RWPE2 (cell line): ENCODE data around the gene TMBIM1.
"Not testable (repeated sequence)": the region's sequence is repeated elsewhere in the genome, so short reads cannot be mapped to it uniquely, and the experiment has no call there.

Experiments
- ATAC-seq: fragments of 200-7000 bp; cut with Tn5 transposase; 3 replicates; pipeline ENCODE4 v1.9.1; 2021; ENCODE audit warnings: low read depth
- DNase-seq: peaks from one replicate; pipeline ENCODE4 v3.0.0-alpha.2; 2020; ENCODE audit warnings: low spot score
- H3K27ac ChIP-seq: fragments of 450-650 bp; 2 replicates; pipeline ENCODE4 v1.5.1; 2017; ENCODE audit warnings: mild to moderate bottlenecking; ENCODE audit not compliant: poor library complexity, severe bottlenecking
- H3K27me3 ChIP-seq: fragments of 250-450 bp; sonication (Bioruptor Pico); 2 replicates; pipeline ENCODE4 v1.5.1; 2021; ENCODE audit warnings: mild to moderate bottlenecking, moderate library complexity; ENCODE audit not compliant: insufficient read depth, poor library complexity, severe bottlenecking
- H3K36me3 ChIP-seq: fragments of 250-450 bp; sonication (Bioruptor Pico); 2 replicates; pipeline ENCODE4 v1.5.1; 2020; ENCODE audit warnings: low read depth, mild to moderate bottlenecking, moderate library complexity
- H3K4me1 ChIP-seq: fragments of 250-450 bp; sonication (Bioruptor Pico); 2 replicates; pipeline ENCODE4 v1.5.1; 2021; ENCODE audit warnings: mild to moderate bottlenecking, moderate library complexity; ENCODE audit not compliant: insufficient read depth, poor library complexity, severe bottlenecking
- H3K4me3 ChIP-seq: fragments of 250-450 bp; sonication (Bioruptor Pico); 2 replicates; pipeline ENCODE4 v1.5.1; 2021; ENCODE audit warnings: mild to moderate bottlenecking, moderate library complexity; ENCODE audit not compliant: severe bottlenecking
- H3K9me3 ChIP-seq: fragments of 250-450 bp; sonication (Bioruptor Pico); 2 replicates; pipeline ENCODE4 v1.5.1; 2021; ENCODE audit warnings: mild to moderate bottlenecking, moderate library complexity; ENCODE audit not compliant: severe bottlenecking
- CTCF ChIP-seq: fragments of 450-650 bp; IDR thresholded peaks from one replicate; pipeline ENCODE4 v1.5.1; 2017; ENCODE audit warnings: mild to moderate bottlenecking, moderate library complexity; ENCODE audit not compliant: poor library complexity, severe bottlenecking

The TMBIM1 gene

DNA sequence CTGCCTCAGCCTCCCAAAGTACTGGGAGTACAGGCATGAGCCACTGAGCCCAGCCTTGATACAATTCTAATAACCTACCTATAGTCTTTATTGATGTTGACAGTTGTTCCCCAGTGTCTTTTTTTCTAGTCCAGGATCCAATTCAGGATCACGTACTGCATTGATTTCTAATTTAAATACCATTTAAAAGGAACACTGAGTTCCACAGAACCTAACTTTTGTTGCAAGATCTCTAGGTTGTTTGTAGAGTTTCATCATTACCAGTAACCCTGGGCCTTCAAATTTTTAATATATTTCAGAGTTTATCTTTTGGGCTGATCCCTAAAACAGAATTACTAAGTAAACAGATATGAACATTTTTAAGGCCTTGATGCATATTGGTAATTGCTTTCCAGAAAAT lies 21.1 kb upstream of the TMBIM1 start:
- H3K4me3 ChIP-seq, result no peak overlapping the region
- no peak overlapping the region for H3K27ac ChIP-seq
- H3K27me3 ChIP-seq, result no peaks in the 10 kb centered on the region
- DNase-seq (no peak), ATAC-seq (no peak)
- H3K36me3 ChIP-seq, result no peaks in the 10 kb centered on the region
- no peaks in the 10 kb centered on the region for H3K9me3 ChIP-seq
- no peak for TF ChIP-seq CTCF
- H3K4me1 ChIP-seq, result peaks cover 14% of the 10 kb centered on the region

GRCh38 chr2:218312267-218312756 lies 20.0 kb upstream of the TMBIM1 start:
- Histone ChIP-seq H3K27ac (no peak overlapping the region), H3K4me3 (no peak overlapping the region), H3K4me1 (peaks cover 11% of the 10 kb centered on the region), H3K27me3 (no peaks in the 10 kb centered on the region), H3K36me3 (no peaks in the 10 kb centered on the region), H3K9me3 (no peaks in the 10 kb centered on the region)
- TF ChIP-seq CTCF, result no peak
- DNase-seq (no peak), ATAC-seq (0 out of 3 replicates have a peak, but pooled peaks have one; percentile 17)

GRCh38 chr2:218311541-218312266 lies 19.4 kb upstream of the TMBIM1 start:
- not testable (repeated sequence) for H3K4me3 ChIP-seq, H3K4me1 ChIP-seq, H3K9me3 ChIP-seq, ATAC-seq, H3K27ac ChIP-seq, DNase-seq, H3K27me3 ChIP-seq, H3K36me3 ChIP-seq

- no peak for DNase-seq
- TF ChIP-seq CTCF, result no peak
- Histone ChIP-seq H3K27me3 (no peaks in the 10 kb centered on the region), H3K4me3 (no peak overlapping the region), H3K4me1 (no peaks in the 10 kb centered on the region), H3K9me3 (no peaks in the 10 kb centered on the region), H3K36me3 (no peaks in the 10 kb centered on the region), H3K27ac (no peak overlapping the region)
- ATAC-seq, result no peak
Observed at GRCh38 chr2:218310853-218311540, 18.7 kb upstream of the TMBIM1 start.

DNA sequence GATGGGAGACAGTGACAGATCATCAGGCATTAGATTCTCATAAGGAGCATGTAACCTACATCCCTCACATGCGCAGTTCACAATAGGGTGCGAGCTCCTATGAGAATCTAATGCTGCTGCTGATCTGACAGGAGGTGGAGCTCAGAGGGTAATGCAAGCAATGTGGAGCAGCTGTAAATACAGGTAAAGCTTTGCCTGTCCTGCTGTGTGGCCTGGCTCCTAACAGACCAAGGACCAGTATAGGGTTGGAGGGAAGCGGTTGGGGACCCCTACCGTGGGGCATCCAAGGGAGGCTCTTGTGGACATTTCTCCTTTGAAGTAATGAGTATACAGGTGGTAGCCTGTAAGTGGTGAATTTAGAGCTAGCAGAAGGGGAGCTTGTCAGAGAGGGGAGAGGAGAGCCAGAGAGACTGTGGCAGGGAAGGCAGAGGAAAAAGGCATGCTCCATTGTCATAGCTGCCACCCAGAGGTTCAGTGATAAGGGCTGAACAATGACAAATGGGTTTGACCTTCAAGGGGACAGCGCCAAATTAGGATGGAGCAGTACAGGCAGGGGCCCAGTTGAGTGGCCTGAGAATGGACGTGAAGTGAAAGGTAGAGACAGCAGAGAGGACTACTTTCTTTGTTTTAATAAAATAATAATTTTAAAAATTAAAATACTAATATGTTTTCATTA lies 15.2 kb upstream of the TMBIM1 start:
- ATAC-seq (no peak), DNase-seq (no peak)
- Histone ChIP-seq H3K27me3 (no peaks in the 10 kb centered on the region), H3K27ac (no peak overlapping the region), H3K36me3 (no peaks in the 10 kb centered on the region), H3K4me3 (no peak overlapping the region), H3K4me1 (no peaks in the 10 kb centered on the region), H3K9me3 (no peaks in the 10 kb centered on the region)
- no peak for TF ChIP-seq CTCF
